BLaER1 treated with 17β-estradiol and CSF1 and Interleukin-3, amounts not matched to agents 10 nM and 100 nM (cell line): ENCODE data around the gene DISC1.
A peak's percentile ranks its signal among the peaks of the same experiment; 100 is the strongest.
"Not testable (repeated sequence)": the region's sequence is repeated elsewhere in the genome, so short reads cannot be mapped to it uniquely, and the experiment has no call there.

Experiments used
- H3K27ac ChIP-seq, 11 experiments: shearing (Covaris generic); formaldehyde crosslinking; 2 replicates each; pipeline ENCODE4 v1.8.1; 2022
- H3K27me3 ChIP-seq, 11 experiments: shearing (Covaris generic); formaldehyde crosslinking; 2 replicates each; pipeline ENCODE4 v1.8.1; 2022
- H3K36me3 ChIP-seq, 11 experiments: shearing (Covaris generic); formaldehyde crosslinking; 2 replicates each; pipeline ENCODE4 v1.8.1; 2022
- H3K4me1 ChIP-seq, 10 experiments: shearing (Covaris generic); formaldehyde crosslinking; 2 replicates each; pipeline ENCODE4 v1.8.1; 2022
- H3K4me2 ChIP-seq, 11 experiments: shearing (Covaris generic); formaldehyde crosslinking; 2 replicates each; pipeline ENCODE4 v1.8.1; 2022
- H3K4me3 ChIP-seq, 10 experiments: shearing (Covaris generic); formaldehyde crosslinking; 2 replicates each; pipeline ENCODE4 v1.8.1; 2022
- H3K9ac ChIP-seq, 11 experiments: shearing (Covaris generic); formaldehyde crosslinking; 2 replicates each; pipeline ENCODE4 v1.8.1; 2022
- H3K9me3 ChIP-seq, 11 experiments: shearing (Covaris generic); formaldehyde crosslinking; replicated peaks in 1 of 11; 2 replicates each; pipeline ENCODE4 v1.8.1; 2022
- H4K20me1 ChIP-seq, 11 experiments: shearing (Covaris generic); formaldehyde crosslinking; 2 replicates each; pipeline ENCODE4 v1.8.1; 2022
- Cebpa-rat ChIP-seq, 11 experiments: shearing (Covaris generic); IDR thresholded peaks; 2 replicates each; pipeline ENCODE4 v1.8.1; 2022

The DISC1 gene

GRCh38 chr1:231893400-231894102 lies 267.0 kb downstream of the DISC1 start:
- peaks cover 0 to 23% (median 0%) of the 10 kb centered on the region in 11 experiments; a peak in 4 of 22 replicates for H3K36me3 ChIP-seq
- no peaks in the 10 kb centered on the region for H3K4me1 ChIP-seq
- no peak for TF ChIP-seq Cebpa-rat (IDR thresholded peaks at IDR 0.05)

GRCh38 chr1:231896806-231897205 lies 270.2 kb downstream of the DISC1 start:
- Histone ChIP-seq H3K9ac (no peak overlapping the region), H3K4me2 (no peak overlapping the region), H3K4me3 (no peak overlapping the region), H3K9me3 (0 out of 22 replicates have a peak, but pooled peaks cover 0 to 4% (median 0%) of the 10 kb centered on the region in 11 experiments), H3K27ac (no peak overlapping the region), H3K27me3 (no peaks in the 10 kb centered on the region), H4K20me1 (no peaks in the 10 kb centered on the region), H3K4me1 (no peaks in the 10 kb centered on the region), H3K36me3 (peaks cover 0 to 11% (median 0%) of the 10 kb centered on the region in 11 experiments; a peak in 4 of 22 replicates)
- no peak for TF ChIP-seq Cebpa-rat (IDR thresholded peaks at IDR 0.05)

More at GRCh38 chr1:231893400-231894102, 267.0 kb downstream of the DISC1 start:
- no peak overlapping the region for H3K27ac ChIP-seq
- H3K27me3 ChIP-seq = no peaks in the 10 kb centered on the region
- H3K9ac ChIP-seq = no peak overlapping the region
- H3K4me2 ChIP-seq = no peak overlapping the region
- 0 out of 22 replicates have a peak, but pooled peaks cover 0 to 4% (median 0%) of the 10 kb centered on the region in 11 experiments for H3K9me3 ChIP-seq
- H3K4me3 ChIP-seq = no peak overlapping the region
- no peaks in the 10 kb centered on the region for H4K20me1 ChIP-seq

- Histone ChIP-seq H3K4me3 (no peak overlapping the region), H3K36me3 (peaks cover 0 to 12% (median 0%) of the 10 kb centered on the region in 11 experiments; a peak in 3 of 22 replicates), H3K27ac (no peak overlapping the region), H3K27me3 (no peaks in the 10 kb centered on the region), H3K4me1 (peaks cover 0 to 7% (median 0%) of the 10 kb centered on the region in 10 experiments; a peak in 6 of 20 replicates), H4K20me1 (no peaks in the 10 kb centered on the region), H3K9ac (no peak overlapping the region), H3K9me3 (peaks cover 0 to 12% (median 6%) of the 10 kb centered on the region in 11 experiments; a peak in 11 of 22 replicates), H3K4me2 (no peak overlapping the region)
- TF ChIP-seq Cebpa-rat (IDR thresholded peaks at IDR 0.05) = no peak
These were observed 272.5 kb downstream of the DISC1 start for GRCh38 chr1:231899046-231899445.

GRCh38 chr1:231899713-231900435 lies 273.3 kb downstream of the DISC1 start:
- TF ChIP-seq Cebpa-rat (IDR thresholded peaks at IDR 0.05) = no peak
- no peak overlapping the region for H3K27ac ChIP-seq
- no peak overlapping the region for H3K9ac ChIP-seq
- no peaks in the 10 kb centered on the region for H4K20me1 ChIP-seq
- H3K4me2 ChIP-seq = no peak overlapping the region
- H3K36me3 ChIP-seq = peaks cover 0 to 12% (median 0%) of the 10 kb centered on the region in 11 experiments; a peak in 3 of 22 replicates
- H3K4me1 ChIP-seq = peaks cover 0 to 10% (median 0%) of the 10 kb centered on the region in 10 experiments; a peak in 6 of 20 replicates
- H3K4me3 ChIP-seq = no peak overlapping the region
- H3K27me3 ChIP-seq = no peaks in the 10 kb centered on the region
- H3K9me3 ChIP-seq = peaks cover 0 to 21% (median 14%) of the 10 kb centered on the region in 11 experiments; a peak in 11 of 22 replicates

- Histone ChIP-seq H3K36me3 (peaks cover 0 to 16% (median 0%) of the 10 kb centered on the region in 11 experiments; a peak in 4 of 22 replicates), H3K4me3 (no peak overlapping the region), H3K4me1 (peaks cover 0 to 18% (median 0%) of the 10 kb centered on the region in 10 experiments; a peak in 6 of 20 replicates), H3K27ac (no peak overlapping the region), H3K27me3 (no peaks in the 10 kb centered on the region), H3K9ac (no peak overlapping the region), H3K9me3 (peaks cover 3 to 36% (median 21%) of the 10 kb centered on the region in 11 experiments; a peak in 16 of 22 replicates), H4K20me1 (no peaks in the 10 kb centered on the region), H3K4me2 (peak overlapping the region in 1 of 11 experiments; percentile 24; a peak in 1 of 22 replicates)
- TF ChIP-seq Cebpa-rat (IDR thresholded peaks at IDR 0.05) = no peak
These were observed 277.0 kb downstream of the DISC1 start for GRCh38 chr1:231903586-231904081.

- not testable (repeated sequence) for H4K20me1 ChIP-seq, H3K9ac ChIP-seq, H3K4me3 ChIP-seq, H3K27me3 ChIP-seq, H3K4me2 ChIP-seq, H3K27ac ChIP-seq
- Histone ChIP-seq H3K4me1 (peaks cover 0 to 24% (median 0%) of the 10 kb centered on the region in 10 experiments; a peak in 6 of 20 replicates), H3K9me3 (peaks cover 3 to 39% (median 25%) of the 10 kb centered on the region in 11 experiments; a peak in 18 of 22 replicates), H3K36me3 (peaks cover 0 to 11% (median 0%) of the 10 kb centered on the region in 11 experiments; a peak in 4 of 22 replicates)
These were observed 280.7 kb downstream of the DISC1 start for GRCh38 chr1:231907310-231907709.

GRCh38 chr1:231913493-231913892 lies 286.9 kb downstream of the DISC1 start:
- TF ChIP-seq Cebpa-rat (IDR thresholded peaks at IDR 0.05) = no peak
- Histone ChIP-seq H3K9me3 (peaks cover 0 to 42% (median 22%) of the 10 kb centered on the region in 11 experiments; a peak in 18 of 22 replicates), H3K4me3 (no peak overlapping the region), H3K27ac (no peak overlapping the region), H3K4me2 (peak overlapping the region in 5 of 11 experiments; percentile 14 to 50 (median 30); a peak in 3 of 22 replicates), H3K36me3 (peaks cover 0 to 12% (median 0%) of the 10 kb centered on the region in 11 experiments; a peak in 4 of 22 replicates), H3K27me3 (no peaks in the 10 kb centered on the region), H3K4me1 (peaks cover 26 to 47% (median 33%) of the 10 kb centered on the region in 10 experiments), H3K9ac (no peak overlapping the region), H4K20me1 (peaks cover 0 to 4% (median 0%) of the 10 kb centered on the region in 11 experiments; a peak in 4 of 22 replicates)

GRCh38 chr1:231918239-231919015 lies 291.8 kb downstream of the DISC1 start:
- no peak for TF ChIP-seq Cebpa-rat (IDR thresholded peaks at IDR 0.05)
- peak overlapping the region in 2 of 11 experiments; percentile 51 to 57; a peak in 2 of 22 replicates for H3K9ac ChIP-seq
- H3K27ac ChIP-seq = peak overlapping the region in 6 of 11 experiments; percentile 0 to 71 (median 58); a peak in 9 of 22 replicates
- H3K27me3 ChIP-seq = no peaks in the 10 kb centered on the region
- peaks cover 0 to 12% (median 0%) of the 10 kb centered on the region in 11 experiments; a peak in 5 of 22 replicates for H3K36me3 ChIP-seq
- H3K4me3 ChIP-seq = peak overlapping the region in 3 of 10 experiments; percentile 19 to 23 (median 22); a peak in 5 of 20 replicates
- H4K20me1 ChIP-seq = peaks cover 0 to 24% (median 0%) of the 10 kb centered on the region in 11 experiments; a peak in 5 of 22 replicates
- peak overlapping the region; percentile 62 to 92 (median 74) for H3K4me2 ChIP-seq
- H3K4me1 ChIP-seq = peaks cover 40 to 61% (median 55%) of the 10 kb centered on the region in 10 experiments
- peaks cover 0 to 28% (median 22%) of the 10 kb centered on the region in 11 experiments; a peak in 18 of 22 replicates for H3K9me3 ChIP-seq
